GM12878 (cell line): ENCODE results near the gene PROKR1. TPM values are rescaled to one million over a fixed set of nuclear protein-coding genes. Genes with fewer than 3 reads are reported as not detected.

Source experiments
- ATAC-seq: fragments of 200-7000 bp; cut with Tn5 transposase; 3 replicates; pipeline ENCODE4 v1.9.1; 2020; ENCODE audit warnings: mild to moderate bottlenecking, moderate library complexity
- BruUV-seq: library from RNA; stranded (reverse); fragments of 400-500 nt; replicated peaks from 2 replicates; lab custom pipeline; 2021; lab: Mats Ljungman, UMichigan
- CTCF ChIA-PET: fragments of 300-600 bp; sonication (Branson Sonifier 250); formaldehyde crosslinking; extraction: SDS; loops from one replicate; lab custom pipeline; 2021; ENCODE audit warnings: inconsistent platforms; lab: Yijun Ruan, JAX
- POLR2A ChIA-PET: fragments of 350-600 bp; formaldehyde crosslinking; extraction: SDS; loops from one replicate; lab custom pipeline; 2021; ENCODE audit warnings: inconsistent platforms; lab: Charles Lee
- RAD21 ChIA-PET: fragments of 300-600 bp; sonication (Branson Sonifier 250); formaldehyde crosslinking; loops from one replicate; lab custom pipeline; 2023; ENCODE audit warnings: antibody characterized with exemption; ENCODE audit not compliant: unreplicated experiment; lab: Charles Lee
- SMC1A ChIA-PET: fragments of 300-600 bp; sonication (Branson Sonifier 250); formaldehyde crosslinking; loops from one replicate; lab custom pipeline; 2023; ENCODE audit not compliant: unreplicated experiment, uncharacterized antibody; lab: Charles Lee
- DNase-seq: peaks from one replicate; pipeline ENCODE4 v3.0.0-alpha.2; 2011; ENCODE audit warnings: low read depth, low spot score
- FAIRE-seq: peaks from 3 replicates; lab custom pipeline; 2011; peaks lifted over from hg19 to GRCh38; lab: Jason Lieb, UNC
- H2AFZ ChIP-seq: 2 replicates; pipeline ENCODE4 v1.6.0; 2011; ENCODE audit warnings: low read depth, low read length, control low read depth; ENCODE audit not compliant: control insufficient read depth
- H3K27ac ChIP-seq: 2 replicates; pipeline ENCODE4 v1.5.1; 2011; ENCODE audit warnings: control low read depth; ENCODE audit not compliant: control insufficient read depth, insufficient read depth
- H3K27me3 ChIP-seq, 2 experiments: replicated peaks in 1 of 2; 2 replicates each; pipeline versions ENCODE4 v1.6.0 to v1.6.1; 2011; ENCODE audit warnings: low read length in 1 of 2; ENCODE audit not compliant: control insufficient read depth in 2 of 2, insufficient read depth in 2 of 2
- H3K36me3 ChIP-seq, 2 experiments: 2 replicates each; pipeline ENCODE4 v1.5.1; 2011; ENCODE audit warnings: low read length in 1 of 2; ENCODE audit not compliant: control insufficient read depth in 2 of 2, insufficient read depth in 2 of 2
- H3K4me1 ChIP-seq: 2 replicates; pipeline ENCODE4 v1.6.1; 2011; ENCODE audit warnings: mild to moderate bottlenecking, low read length, moderate library complexity, mixed read lengths; ENCODE audit not compliant: control insufficient read depth, insufficient read depth
- H3K4me2 ChIP-seq: 2 replicates; pipeline ENCODE4 v1.6.0; 2011; ENCODE audit warnings: control low read depth; ENCODE audit not compliant: control insufficient read depth, insufficient read depth
- H3K4me3 ChIP-seq: fragments of 200-600 bp; sonication (generic); 2 replicates; pipeline ENCODE4 v1.5.1; 2016
- H3K79me2 ChIP-seq: 2 replicates; pipeline ENCODE4 v1.6.0; 2011; ENCODE audit warnings: low read length; ENCODE audit not compliant: control insufficient read depth, insufficient read depth
- H3K9ac ChIP-seq: 2 replicates; pipeline ENCODE4 v1.8.0; 2011; ENCODE audit warnings: low read length, control low read depth, mixed read lengths; ENCODE audit not compliant: control insufficient read depth, insufficient read depth
- H3K9me3 ChIP-seq: replicated peaks from 3 replicates; pipeline ENCODE4 v1.5.1; 2011; ENCODE audit warnings: mild to moderate bottlenecking, low read length; ENCODE audit not compliant: control insufficient read depth, insufficient read depth
- H4K20me1 ChIP-seq: 2 replicates; pipeline ENCODE4 v1.6.0; 2011; ENCODE audit not compliant: control insufficient read depth, insufficient read depth
- ASH2L ChIP-seq: fragments of 300-600, 200-600 bp; sonication (generic); IDR thresholded peaks from 2 replicates; pipeline ENCODE4 v1.6.1; 2017; ENCODE audit warnings: low read depth, mild to moderate bottlenecking, borderline replicate concordance
- ETV6 ChIP-seq, 2 experiments: fragments of 450-650 bp in 1 of 2; IDR thresholded peaks in 1 of 2; conservative IDR thresholded peaks in 1 of 2; 2 replicates each; pipeline ENCODE4 v1.6.1; 2014; ENCODE audit warnings: antibody characterized with exemption in 1 of 2, borderline replicate concordance in 1 of 2, low read depth in 1 of 2, mild to moderate bottlenecking in 1 of 2, moderate library complexity in 1 of 2
- HSF1 ChIP-seq: fragments of 150-350 bp; IDR thresholded peaks from 2 replicates; pipeline ENCODE4 v1.6.1; 2014; ENCODE audit warnings: mild to moderate bottlenecking, low read depth, low read length
- IKZF2 ChIP-seq, 2 experiments: fragments of 450-650 bp; IDR thresholded peaks; 2 replicates each; pipeline ENCODE4 v1.6.1; 2017; ENCODE audit warnings: mild to moderate bottlenecking in 2 of 2, moderate library complexity in 2 of 2
- NFXL1 ChIP-seq: fragments of 450-650 bp; IDR thresholded peaks from 2 replicates; pipeline ENCODE4 v1.6.1; 2017; ENCODE audit warnings: antibody characterized with exemption, mild to moderate bottlenecking, borderline replicate concordance
- NRF1 ChIP-seq: conservative IDR thresholded peaks from 2 replicates; pipeline ENCODE4 v1.6.1; 2011; ENCODE audit warnings: mild to moderate bottlenecking, low read depth, low read length, improper control_type of control experiment
- POLR2AphosphoS5 ChIP-seq: IDR thresholded peaks from 2 replicates; pipeline ENCODE4 v1.6.1; 2011; ENCODE audit warnings: mild to moderate bottlenecking, low read length, inconsistent platforms
- POU2F2 ChIP-seq: IDR thresholded peaks from 3 replicates; pipeline ENCODE4 v1.6.1; 2011; ENCODE audit warnings: low read depth, mild to moderate bottlenecking, low read length, borderline replicate concordance
- SUPT20H ChIP-seq: IDR thresholded peaks from 2 replicates; pipeline ENCODE4 v1.6.1; 2011; ENCODE audit warnings: low read depth, mild to moderate bottlenecking, low read length, moderate library complexity, borderline replicate concordance; ENCODE audit not compliant: control insufficient read depth
- TBL1XR1 ChIP-seq: IDR thresholded peaks from 2 replicates; pipeline ENCODE4 v1.6.1; 2012; ENCODE audit warnings: low read depth, low read length, improper control_type of control experiment
- TCF3 ChIP-seq: IDR thresholded peaks from 2 replicates; pipeline ENCODE4 v1.6.1; 2012; ENCODE audit warnings: low read depth, mild to moderate bottlenecking, low read length, borderline replicate concordance; ENCODE audit not compliant: insufficient read depth
- ZNF687 ChIP-seq: fragments of 450-650 bp; IDR thresholded peaks from 2 replicates; pipeline ENCODE4 v1.6.1; 2017; ENCODE audit warnings: mild to moderate bottlenecking, moderate library complexity
- ZSCAN29 ChIP-seq: fragments of 450-650 bp; IDR thresholded peaks from 2 replicates; pipeline ENCODE4 v1.6.1; 2017; ENCODE audit warnings: mild to moderate bottlenecking, moderate library complexity
- ZZZ3 ChIP-seq: IDR thresholded peaks from 2 replicates; pipeline ENCODE4 v1.6.1; 2011; ENCODE audit warnings: low read depth; ENCODE audit not compliant: control insufficient read depth, insufficient read length
- WGBS: methylation state at CpG from one replicate; pipeline ENCODE4 v1.1.6; 2016; ENCODE audit warnings: low lambda C conversion rate; ENCODE audit not compliant: insufficient replicate concordance, insufficient coverage; ENCODE audit errors: missing lambda C conversion rate; 5-methylcytosine and 5-hydroxymethylcytosine counted together
- in situ Hi-C: fragments of 300-500 bp; cut with MboI; formaldehyde crosslinking; loops from 9 replicates; pipeline ENCODE4 v1.14.3; 2018; ENCODE audit warnings: mixed read lengths
- intact Hi-C: fragments of 100-400 bp; cut with micrococcal nuclease; formaldehyde crosslinking; loops from one replicate; pipeline ENCODE4 v1.14.2; 2022; ENCODE audit not compliant: unreplicated experiment
- polyA plus RNA-seq, 11 experiments: library from polyadenylated mRNA; depleted of rRNA in 4 of 11; unstranded in 6 of 11; stranded (reverse) in 5 of 11; fragments of >200 nt; fragmentation: Nextera tagmentation in 4 of 11; fragmentation: Illumina TruSeq in 1 of 11; extraction: Ambion mirVana in 4 of 11; extraction: Trizol in 1 of 11; gene quantifications; 1 replicate in 1 of 11; 2 replicates in 10 of 11; pipeline versions ENCODE4 v1.2.1 to v1.2.3, GENCODE V29; 2011 to 2016; ENCODE audit warnings: inconsistent platforms in 2 of 11, missing spikeins in 2 of 11, low read depth in 1 of 11
- total RNA-seq, 4 experiments: library from RNA; depleted of rRNA in 3 of 4; stranded (reverse); fragments of >200 nt in 3 of 4; fragmentation: Illumina TruSeq in 1 of 4; extraction: Trizol in 1 of 4; gene quantifications; 2 replicates each; pipeline versions ENCODE4 v1.2.1 to v1.2.3, GENCODE V29; 2013 to 2021
- TF ChIP-seq, protein P1 (sequence below): IDR thresholded peaks from 2 replicates; pipeline ENCODE4 v1.6.1; 2012; ENCODE audit warnings: low read depth, low read length, improper control_type of control experiment

Gene PROKR1
- total and polyA plus RNA-seq, 10 of the 15 experiments (the other 5 are each of a cell fraction or from before 2014, with no cell fraction given) = 0.01 to 0.02 TPM; not detected in 8

DNA sequence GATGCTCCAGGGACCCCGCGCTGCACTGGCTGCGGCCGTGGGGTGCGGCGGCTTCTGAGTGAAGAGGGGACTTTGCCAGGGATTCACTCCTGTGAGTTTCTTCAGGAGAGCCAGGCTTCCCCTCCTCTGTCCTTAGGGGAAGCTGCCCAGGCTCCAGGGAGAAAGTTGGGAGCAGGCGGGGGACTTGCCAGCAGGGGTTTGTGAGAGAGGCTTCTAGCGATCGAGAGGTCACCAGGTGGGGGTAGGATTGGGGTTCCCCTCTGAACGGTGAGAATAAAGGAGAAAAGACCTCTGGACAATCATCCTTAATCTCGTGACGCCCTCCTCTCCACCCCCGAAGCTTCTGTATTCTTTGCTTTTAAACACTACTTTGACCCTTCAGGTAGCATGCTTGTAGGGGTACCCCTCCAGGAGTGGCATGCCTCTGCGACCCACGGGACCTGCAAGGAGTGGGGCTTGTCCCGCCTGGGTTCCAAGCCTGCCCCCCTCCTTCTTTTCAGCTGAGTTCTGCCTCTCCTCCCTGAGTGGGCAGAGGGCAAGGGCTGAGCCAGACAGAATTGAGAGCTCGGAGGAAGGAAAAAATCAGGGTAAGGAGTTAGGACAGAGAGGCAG, 601 bp downstream of the PROKR1 start:
- FAIRE-seq = no peak
- Histone ChIP-seq H3K9ac (no peak overlapping the region), H3K27ac (no peak overlapping the region), H3K4me1 (no peaks in the 10 kb centered on the region), H3K4me3 (no peak overlapping the region), H2AFZ (no peak overlapping the region), H4K20me1 (no peaks in the 10 kb centered on the region), H3K36me3 (no peaks in the 10 kb centered on the region), H3K27me3 (peaks cover 5 to 23% of the 10 kb centered on the region in 2 experiments), H3K4me2 (no peak overlapping the region), H3K9me3 (no peaks in the 10 kb centered on the region; the same call in 1 of the 3 replicates), H3K79me2 (no peaks in the 10 kb centered on the region)
- no peak for DNase-seq
- ChIA-PET POLR2A (no interaction called here), CTCF (interaction anchor here (1.6 kb wide), 1 partner anchor 49 kb away, joined by 5 read pairs; no protein-coding TSS in a partner anchor), RAD21 (no interaction called here), SMC1A (no interaction called here)
- in situ Hi-C loops = no loop called here
- no TSS peak for BruUV-seq
- WGBS = 23% methylated on average over 17 of the region's 17 CpGs
- intact Hi-C loops = no loop called here
- ATAC-seq = no peak
- TF ChIP-seq POLR2AphosphoS5 (no peak), ZZZ3 (no peak), NRF1 (no peak), ETV6 (conservative IDR thresholded peaks at IDR 0.05 in 1 of 2, IDR thresholded peaks at IDR 0.05 in 1 of 2; ENCODE audit: borderline replicate concordance in 1 of 2, low read depth in 1 of 2) (no peak), TBL1XR1 (no peak), IKZF2 (IDR thresholded peaks at IDR 0.05) (no peak), ASH2L (no peak), ZSCAN29 (no peak), TCF3 (no peak), POU2F2 (no peak), ZNF687 (no peak), NFXL1 (no peak), SUPT20H (no peak), HSF1 (no peak)
- TF ChIP-seq, protein P1, sequence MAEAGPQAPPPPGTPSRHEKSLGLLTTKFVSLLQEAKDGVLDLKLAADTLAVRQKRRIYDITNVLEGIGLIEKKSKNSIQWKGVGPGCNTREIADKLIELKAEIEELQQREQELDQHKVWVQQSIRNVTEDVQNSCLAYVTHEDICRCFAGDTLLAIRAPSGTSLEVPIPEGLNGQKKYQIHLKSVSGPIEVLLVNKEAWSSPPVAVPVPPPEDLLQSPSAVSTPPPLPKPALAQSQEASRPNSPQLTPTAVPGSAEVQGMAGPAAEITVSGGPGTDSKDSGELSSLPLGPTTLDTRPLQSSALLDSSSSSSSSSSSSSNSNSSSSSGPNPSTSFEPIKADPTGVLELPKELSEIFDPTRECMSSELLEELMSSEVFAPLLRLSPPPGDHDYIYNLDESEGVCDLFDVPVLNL = no peak
